SK-N-MC (cell line): ENCODE data around the gene HGD.
"Not testable (repeated sequence)": the region's sequence is repeated elsewhere in the genome, so short reads cannot be mapped to it uniquely, and the experiment has no call there.

Source experiments
- DNase-seq: peaks from one replicate; pipeline ENCODE4 v3.0.0-alpha.2; 2011; ENCODE audit warnings: low read depth, low spot score
- H3K27ac ChIP-seq: fragments of 200-600 bp; sonication (generic); 2 replicates; pipeline ENCODE4 v1.5.1; 2016; ENCODE audit warnings: mixed run types
- H3K36me3 ChIP-seq: fragments of 200-600 bp; sonication (generic); 2 replicates; pipeline ENCODE4 v1.6.1; 2017; ENCODE audit warnings: antibody characterized with exemption, low read length, mixed read lengths; ENCODE audit not compliant: insufficient read depth
- H3K4me3 ChIP-seq: fragments of 200-600 bp; sonication (generic); 2 replicates; pipeline ENCODE4 v1.5.1; 2016
- H3K9ac ChIP-seq: fragments of 200-600 bp; sonication (generic); 2 replicates; pipeline ENCODE4 v1.8.0; 2017; ENCODE audit warnings: mixed run types, mixed read lengths; ENCODE audit not compliant: insufficient read length
- H3K9me3 ChIP-seq: fragments of 200-600 bp; sonication (generic); 2 replicates; pipeline ENCODE4 v1.6.1; 2017; ENCODE audit warnings: low read depth, mild to moderate bottlenecking, antibody characterized with exemption, low read length, moderate library complexity, mixed read lengths
- EZH2 ChIP-seq: fragments of 200-600 bp; sonication (generic); IDR thresholded peaks from one replicate; pipeline ENCODE4 v1.6.1; 2017; ENCODE audit warnings: antibody characterized with exemption
- FOXP2 ChIP-seq: optimal IDR thresholded peaks from 2 replicates; pipeline ENCODE3; 2011; ENCODE audit warnings: mild to moderate bottlenecking, moderate library complexity; ENCODE audit not compliant: insufficient read depth; ENCODE audit errors: extremely low read length, control extremely low read depth
- POLR2AphosphoS5 ChIP-seq: IDR thresholded peaks from 2 replicates; pipeline ENCODE4 v1.6.1; 2012; ENCODE audit warnings: mild to moderate bottlenecking, low read depth, low read length, borderline replicate concordance

HGD gene

GRCh38 chr3:120682095-120682681 is at the start of gene HGD:
HGD (minus strand) TSS chr3:120682239; CDS start chr3:120682111, 128 bp downstream.
- no peak for DNase-seq
- no peak within 1 kb of the TSS for H3K27ac ChIP-seq
- no peak within 1 kb of the TSS for H3K9ac ChIP-seq
- H3K4me3 ChIP-seq, result no peak within 1 kb of the TSS
- H3K36me3 ChIP-seq, result no peaks in the 10 kb centered on the region
- no peak for TF ChIP-seq FOXP2
- no peak for TF ChIP-seq POLR2AphosphoS5
- TF ChIP-seq EZH2, result no peak
- no peaks in the 10 kb centered on the region for H3K9me3 ChIP-seq

- no peak for TF ChIP-seq POLR2AphosphoS5
- TF ChIP-seq EZH2, result no peak
- no peak for TF ChIP-seq FOXP2
- no peak for DNase-seq
- no peak overlapping the region for H3K4me3 ChIP-seq
- peaks cover 9% of the 10 kb centered on the region for H3K36me3 ChIP-seq
- H3K9me3 ChIP-seq, result no peaks in the 10 kb centered on the region
- H3K9ac ChIP-seq, result no peak overlapping the region
- no peak overlapping the region for H3K27ac ChIP-seq
Measured at GRCh38 chr3:120730576-120731542, 48.8 kb upstream of the HGD start.

GRCh38 chr3:120726791-120727190 is 44.8 kb upstream of the HGD start:
- Histone ChIP-seq H3K4me3 (no peak overlapping the region), H3K9me3 (no peaks in the 10 kb centered on the region), H3K27ac (no peak overlapping the region), H3K9ac (no peak overlapping the region), H3K36me3 (peaks cover 9% of the 10 kb centered on the region)
- no peak for TF ChIP-seq EZH2
- TF ChIP-seq POLR2AphosphoS5, result no peak
- TF ChIP-seq FOXP2, result no peak
- no peak for DNase-seq

- not testable (repeated sequence) for H3K4me3 ChIP-seq, DNase-seq, H3K9ac ChIP-seq, H3K36me3 ChIP-seq, H3K9me3 ChIP-seq, H3K27ac ChIP-seq
Measured at GRCh38 chr3:120719167-120719834, 37.3 kb upstream of the HGD start.

GRCh38 chr3:120713262-120713661 is 31.2 kb upstream of the HGD start:
- TF ChIP-seq EZH2 (no peak), FOXP2 (no peak), POLR2AphosphoS5 (no peak)
- DNase-seq, result no peak
- Histone ChIP-seq H3K9ac (no peak overlapping the region), H3K4me3 (no peak overlapping the region), H3K27ac (no peak overlapping the region), H3K36me3 (no peaks in the 10 kb centered on the region), H3K9me3 (no peaks in the 10 kb centered on the region)

- no peak for DNase-seq
- H3K9me3 ChIP-seq, result no peaks in the 10 kb centered on the region
- 0 out of 2 replicates have a peak, but pooled peaks cover under 1% of the 10 kb centered on the region for H3K36me3 ChIP-seq
- TF ChIP-seq FOXP2, result no peak
- no peak for TF ChIP-seq POLR2AphosphoS5
- no peak for TF ChIP-seq EZH2
- H3K4me3 ChIP-seq, result no peak overlapping the region
- H3K27ac ChIP-seq, result no peak overlapping the region
- H3K9ac ChIP-seq, result no peak overlapping the region
Measured at GRCh38 chr3:120710369-120710768, 28.3 kb upstream of the HGD start.

GRCh38 chr3:120708408-120708807 is 26.4 kb upstream of the HGD start:
- Histone ChIP-seq H3K27ac (no peak overlapping the region), H3K4me3 (no peak overlapping the region), H3K36me3 (peaks cover 9% of the 10 kb centered on the region; the same call in 1 of the 2 replicates), H3K9me3 (no peaks in the 10 kb centered on the region), H3K9ac (no peak overlapping the region)
- DNase-seq, result no peak
- no peak for TF ChIP-seq POLR2AphosphoS5
- TF ChIP-seq EZH2, result no peak
- no peak for TF ChIP-seq FOXP2

- Histone ChIP-seq H3K27ac (no peak overlapping the region), H3K4me3 (no peak overlapping the region)
Measured at GRCh38 chr3:120706950-120707349, 24.9 kb upstream of the HGD start.

More at GRCh38 chr3:120706950-120707349, 24.9 kb upstream of the HGD start:
- no peaks in the 10 kb centered on the region for H3K9me3 ChIP-seq
- DNase-seq, result no peak
- TF ChIP-seq FOXP2, result no peak
- no peak overlapping the region for H3K9ac ChIP-seq
- H3K36me3 ChIP-seq, result peaks cover 9% of the 10 kb centered on the region
